Measurements from ENCODE around the gene PPP1R12A. TPM values are rescaled to one million over a fixed set of nuclear protein-coding genes. Genes with fewer than 3 reads are reported as not detected.

The PPP1R12A gene
- total RNA-seq, 4 donors from 2014 or later, result 39.0 to 88.6 (median 47.5) TPM

DNA sequence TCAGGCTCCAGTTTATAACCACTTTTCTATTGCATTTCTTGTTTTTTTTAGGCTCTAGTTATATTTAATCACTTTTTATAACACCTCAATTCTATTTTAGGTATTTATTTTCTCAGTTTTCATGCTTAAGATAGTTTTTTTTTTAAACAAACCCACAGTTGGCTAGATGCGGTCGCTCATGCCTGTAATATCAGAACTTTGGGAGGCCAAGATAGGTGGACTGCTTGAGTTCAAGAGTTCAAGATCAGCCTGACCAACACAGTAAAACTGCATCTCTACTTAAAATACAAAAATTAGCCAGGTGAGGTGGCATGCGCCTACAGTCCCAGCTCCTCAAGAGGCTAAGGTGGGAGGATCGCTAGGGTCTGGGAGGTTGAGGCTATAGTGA lies 93.0 kb downstream of the PPP1R12A start:
- H3K9me3 ChIP-seq, result peaks cover 5% of the 10 kb centered on the region
- peaks cover 5% of the 10 kb centered on the region for H3K4me1 ChIP-seq
- no peak overlapping the region for H3K4me3 ChIP-seq
- 96% methylated on average over 4 of the region's 4 CpGs for WGBS
- DNase-seq (ENCODE audit: low spot score in 2 of 2), result no peak
- no peaks in the 10 kb centered on the region for H3K27me3 ChIP-seq
- peaks cover 37% of the 10 kb centered on the region for H3K36me3 ChIP-seq
- H3K27ac ChIP-seq, result no peak overlapping the region
- no peak for TF ChIP-seq EP300 (IDR thresholded peaks at IDR 0.05)
- TF ChIP-seq, protein P1, sequence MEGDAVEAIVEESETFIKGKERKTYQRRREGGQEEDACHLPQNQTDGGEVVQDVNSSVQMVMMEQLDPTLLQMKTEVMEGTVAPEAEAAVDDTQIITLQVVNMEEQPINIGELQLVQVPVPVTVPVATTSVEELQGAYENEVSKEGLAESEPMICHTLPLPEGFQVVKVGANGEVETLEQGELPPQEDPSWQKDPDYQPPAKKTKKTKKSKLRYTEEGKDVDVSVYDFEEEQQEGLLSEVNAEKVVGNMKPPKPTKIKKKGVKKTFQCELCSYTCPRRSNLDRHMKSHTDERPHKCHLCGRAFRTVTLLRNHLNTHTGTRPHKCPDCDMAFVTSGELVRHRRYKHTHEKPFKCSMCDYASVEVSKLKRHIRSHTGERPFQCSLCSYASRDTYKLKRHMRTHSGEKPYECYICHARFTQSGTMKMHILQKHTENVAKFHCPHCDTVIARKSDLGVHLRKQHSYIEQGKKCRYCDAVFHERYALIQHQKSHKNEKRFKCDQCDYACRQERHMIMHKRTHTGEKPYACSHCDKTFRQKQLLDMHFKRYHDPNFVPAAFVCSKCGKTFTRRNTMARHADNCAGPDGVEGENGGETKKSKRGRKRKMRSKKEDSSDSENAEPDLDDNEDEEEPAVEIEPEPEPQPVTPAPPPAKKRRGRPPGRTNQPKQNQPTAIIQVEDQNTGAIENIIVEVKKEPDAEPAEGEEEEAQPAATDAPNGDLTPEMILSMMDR (IDR thresholded peaks at IDR 0.05), result no peak

DNA sequence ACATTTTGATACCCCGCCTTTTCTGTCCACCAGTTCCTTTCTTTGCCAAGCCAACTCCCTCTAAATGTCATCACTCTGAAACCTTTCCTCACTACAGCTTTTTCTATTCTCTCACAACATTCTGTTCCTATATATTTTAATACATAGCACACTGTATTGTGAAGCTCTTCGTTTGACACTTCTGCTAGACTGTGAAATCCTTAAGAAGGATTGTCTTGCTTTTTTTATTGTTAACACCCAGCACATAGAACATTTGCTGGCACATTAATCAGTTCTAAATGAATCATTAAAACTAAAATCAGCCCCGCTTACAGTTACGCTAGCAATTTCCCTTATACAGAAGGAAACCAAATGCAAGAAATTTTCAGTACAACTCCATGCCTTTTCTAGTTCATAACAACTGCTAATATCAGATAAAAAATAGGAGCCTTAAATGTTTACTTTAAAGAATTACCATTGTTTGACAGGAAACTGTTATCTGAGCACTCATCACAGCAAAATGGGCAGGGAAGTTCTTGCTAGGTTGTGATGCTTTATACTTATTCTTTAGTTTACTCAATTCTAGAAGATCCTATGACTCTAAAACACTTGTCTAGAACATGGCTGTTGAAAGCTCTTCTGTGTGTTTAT lies 93.5 kb downstream of the PPP1R12A start:
- Histone ChIP-seq H3K4me1 (peaks cover 5% of the 10 kb centered on the region), H3K9me3 (peaks cover 5% of the 10 kb centered on the region), H3K27ac (no peak overlapping the region), H3K36me3 (peaks cover 37% of the 10 kb centered on the region), H3K4me3 (no peak overlapping the region), H3K27me3 (no peaks in the 10 kb centered on the region)
- TF ChIP-seq POLR2A (IDR thresholded peaks at IDR 0.05), result no peak
- TF ChIP-seq, protein P1 (IDR thresholded peaks at IDR 0.05), result no peak
- no peak for TF ChIP-seq POLR2AphosphoS5 (IDR thresholded peaks at IDR 0.05)
- TF ChIP-seq EP300 (IDR thresholded peaks at IDR 0.05), result no peak
- WGBS, result 63% methylated on average over 4 of the region's 4 CpGs
- DNase-seq (ENCODE audit: low spot score in 2 of 2), result no peak

GRCh38 chr12:79838359-79838758 lies 96.5 kb downstream of the PPP1R12A start:
- WGBS, result 92% methylated on average over 3 of the region's 3 CpGs
- Histone ChIP-seq H3K4me1 (peaks cover 10% of the 10 kb centered on the region), H3K27me3 (no peaks in the 10 kb centered on the region), H3K36me3 (peaks cover 21% of the 10 kb centered on the region), H3K9me3 (peaks cover 5% of the 10 kb centered on the region), H3K27ac (no peak overlapping the region), H3K4me3 (no peak overlapping the region)
- DNase-seq (ENCODE audit: low spot score in 2 of 2), result no peak
- TF ChIP-seq POLR2A (IDR thresholded peaks at IDR 0.05) (no peak), POLR2AphosphoS5 (IDR thresholded peaks at IDR 0.05) (no peak)
- TF ChIP-seq, protein P1 (IDR thresholded peaks at IDR 0.05), result no peak

GRCh38 chr12:79837575-79837974 lies 97.3 kb downstream of the PPP1R12A start:
- TF ChIP-seq, protein P1 (IDR thresholded peaks at IDR 0.05), result no peak
- TF ChIP-seq POLR2A (IDR thresholded peaks at IDR 0.05), result no peak
- no peak for TF ChIP-seq POLR2AphosphoS5 (IDR thresholded peaks at IDR 0.05)
- no peak for TF ChIP-seq EP300 (IDR thresholded peaks at IDR 0.05)
- no peak for DNase-seq (ENCODE audit: low spot score in 2 of 2)
- 94% methylated on average over 5 of the region's 5 CpGs for WGBS
- H3K36me3 ChIP-seq, result peaks cover 17% of the 10 kb centered on the region
- H3K27ac ChIP-seq, result no peak overlapping the region
- no peak overlapping the region for H3K4me3 ChIP-seq
- H3K4me1 ChIP-seq, result peaks cover 10% of the 10 kb centered on the region
- peaks cover 5% of the 10 kb centered on the region for H3K9me3 ChIP-seq
- H3K27me3 ChIP-seq, result no peaks in the 10 kb centered on the region

DNA sequence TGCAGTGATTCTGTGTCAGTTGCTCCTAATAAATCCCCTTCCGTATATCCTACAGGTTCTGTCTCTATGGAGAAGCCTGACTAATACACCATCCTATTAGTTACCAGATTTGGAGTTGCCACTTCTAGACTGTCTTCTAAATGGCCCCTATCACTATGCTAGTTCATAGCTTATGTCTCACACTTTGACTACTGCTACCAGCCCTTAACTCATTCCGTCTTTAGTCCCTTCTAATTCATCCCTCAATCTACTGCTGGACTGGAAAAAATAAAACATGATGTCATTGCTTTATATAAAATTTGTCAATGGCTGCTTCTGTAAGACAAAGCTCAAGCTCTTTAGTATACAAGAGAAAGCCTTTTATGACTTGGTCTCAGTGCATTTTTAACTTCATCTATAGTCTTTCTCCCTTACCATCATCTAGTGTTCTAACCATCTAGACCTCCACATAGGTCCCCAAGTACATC lies 99.5 kb downstream of the PPP1R12A start:
- no peak overlapping the region for H3K4me3 ChIP-seq
- DNase-seq (ENCODE audit: low spot score in 2 of 2), result no peak
- H3K9me3 ChIP-seq, result peaks cover 5% of the 10 kb centered on the region
- H3K27ac ChIP-seq, result no peak overlapping the region
- 84% methylated on average over 2 of the region's 2 CpGs for WGBS
- H3K36me3 ChIP-seq, result peaks cover 17% of the 10 kb centered on the region
- no peaks in the 10 kb centered on the region for H3K27me3 ChIP-seq
- TF ChIP-seq, protein P1 (IDR thresholded peaks at IDR 0.05), result no peak
- TF ChIP-seq POLR2AphosphoS5 (IDR thresholded peaks at IDR 0.05) (no peak), EP300 (IDR thresholded peaks at IDR 0.05) (no peak), POLR2A (IDR thresholded peaks at IDR 0.05) (no peak)
- peaks cover 12% of the 10 kb centered on the region for H3K4me1 ChIP-seq
